Tibial nerve (tissue), 4 donors: ENCODE data around the gene GLYATL1B. TPM values are rescaled to one million over a fixed set of nuclear protein-coding genes. Genes with fewer than 3 reads are reported as not detected.
A peak's percentile ranks its signal among the peaks of the same experiment; 100 is the strongest.
"Not testable (repeated sequence)": the region's sequence is repeated elsewhere in the genome, so short reads cannot be mapped to it uniquely, and the experiment has no call there.

Source experiments
- DNase-seq, 2 donors: peaks; one replicate each; pipeline ENCODE4 v3.0.0-alpha.2; 2019; ENCODE audit warnings: low spot score in 2 of 2
- H3K27ac ChIP-seq, 4 donors: fragments of 200-600 bp; sonication (generic) in 3 of 4; one replicate each; pipeline ENCODE4 v1.5.1; 2017 to 2019; ENCODE audit warnings: mild to moderate bottlenecking in 1 of 4
- H3K27me3 ChIP-seq, 2 donors: fragments of 200-600 bp; sonication (generic) in 1 of 2; one replicate each; pipeline versions ENCODE4 v1.5.1 to v1.6.0; 2017 to 2019
- H3K36me3 ChIP-seq, 3 donors: fragments of 200-600 bp; sonication (generic); one replicate each; pipeline ENCODE4 v1.5.1; 2018 to 2019
- H3K4me1 ChIP-seq, 4 donors: fragments of 200-600 bp; sonication (generic) in 3 of 4; one replicate each; pipeline ENCODE4 v1.5.1; 2017 to 2019
- H3K4me3 ChIP-seq, 4 donors: fragments of 200-600 bp; sonication (generic) in 3 of 4; one replicate each; pipeline ENCODE4 v1.5.1; 2017 to 2019; ENCODE audit warnings: mild to moderate bottlenecking in 1 of 4, moderate library complexity in 1 of 4
- H3K9me3 ChIP-seq, 4 donors: fragments of 200-600 bp; sonication (generic) in 3 of 4; one replicate each; pipeline ENCODE4 v1.5.1; 2017 to 2019
- EP300 ChIP-seq, 2 donors: sonication (generic); formaldehyde crosslinking; IDR thresholded peaks; one replicate each; pipeline ENCODE4 v1.6.1; 2017; ENCODE audit warnings: antibody characterized with exemption in 2 of 2, mild to moderate bottlenecking in 1 of 2
- POLR2A ChIP-seq, 2 donors: fragments of 450-650 bp; IDR thresholded peaks; one replicate each; pipeline ENCODE4 v1.6.1; 2017; ENCODE audit warnings: antibody characterized with exemption in 2 of 2, mild to moderate bottlenecking in 2 of 2, moderate library complexity in 2 of 2
- WGBS, 2 donors: methylation state at CpG; one replicate each; pipeline ENCODE4 v1.1.5; 2018; 5-methylcytosine and 5-hydroxymethylcytosine counted together
- total RNA-seq, 4 donors: library from RNA; depleted of rRNA; stranded (reverse); fragments of >200 nt; gene quantifications; one replicate each; pipeline ENCODE4 v1.1.0, GENCODE V29; 2016
- TF ChIP-seq, protein P1 (sequence below), 5 experiments: fragments of 200-600 bp in 3 of 5; fragments of 450-650 bp in 2 of 5; sonication (generic) in 3 of 5; IDR thresholded peaks; one replicate each; pipeline ENCODE4 v1.5.1; 2016 to 2019; ENCODE audit warnings: antibody characterized with exemption in 5 of 5, mild to moderate bottlenecking in 3 of 5, moderate library complexity in 2 of 5

GLYATL1B gene
- total RNA-seq, 4 donors from 2014 or later: not detected

DNA sequence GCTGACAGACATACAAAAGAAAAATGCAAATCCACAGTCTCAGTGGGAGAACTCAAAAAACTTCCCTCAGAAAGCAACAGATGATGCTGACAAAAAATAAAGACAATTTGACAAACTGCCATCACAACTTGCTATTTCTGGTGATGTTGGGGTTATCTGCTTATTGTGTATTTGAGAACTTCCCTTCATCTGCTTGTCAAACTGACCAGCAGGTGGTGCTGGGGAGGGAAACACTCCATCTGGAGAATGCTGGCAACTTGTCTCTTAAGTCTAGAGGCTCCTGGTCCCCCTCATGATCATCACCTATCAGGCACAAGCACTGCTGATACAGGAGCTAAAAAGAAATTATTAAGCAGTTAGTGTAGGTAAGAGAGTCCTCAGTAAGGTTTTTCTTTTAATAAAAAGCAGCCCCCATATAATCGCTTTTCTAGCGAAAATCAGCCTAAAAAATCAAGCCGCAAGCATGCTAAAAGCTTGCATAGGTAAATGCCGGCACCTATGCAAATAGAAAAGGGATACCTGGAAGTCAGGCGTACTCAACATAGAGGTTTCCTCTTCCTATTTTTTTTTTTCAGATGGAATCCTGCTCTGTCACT lies 11.1 kb downstream of the GLYATL1B start:
- WGBS, 2 donors: 92 to 94% methylated on average over 5 of the region's 5 CpGs

DNA sequence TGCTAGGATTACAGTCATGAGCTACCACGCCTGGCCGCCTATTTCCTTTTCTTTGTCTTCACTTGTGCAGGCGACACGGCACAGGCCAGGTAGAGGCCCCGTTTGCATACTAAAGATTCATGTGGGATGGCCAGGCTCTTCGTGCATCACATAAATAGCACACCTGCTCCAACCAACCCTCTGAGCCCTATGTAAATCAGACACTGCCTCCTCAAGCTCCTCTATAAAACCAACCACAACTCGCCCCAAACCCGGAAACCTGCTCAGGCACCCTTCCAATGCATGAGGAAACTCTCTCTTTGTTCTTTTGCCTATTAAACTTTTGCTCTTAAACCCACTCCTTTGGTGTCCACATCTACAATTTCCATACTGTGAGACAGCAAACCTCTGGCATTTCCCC lies 11.8 kb downstream of the GLYATL1B start:
- DNase-seq, H3K36me3 ChIP-seq, H3K27me3 ChIP-seq, H3K27ac ChIP-seq, H3K4me3 ChIP-seq, H3K9me3 ChIP-seq: not testable (repeated sequence)
- WGBS, 2 donors: 82 to 89% methylated on average over 8 of the region's 8 CpGs
- H3K4me1 ChIP-seq: peaks cover 0 to 11% (median 4%) of the 10 kb centered on the region in 4 donors

More for the DNA sequence above, 11.1 kb downstream of the GLYATL1B start:
- no peak overlapping the region for H3K4me3 ChIP-seq
- H3K27me3 ChIP-seq: no peaks in the 10 kb centered on the region
- peaks cover 0 to 8% (median 3%) of the 10 kb centered on the region in 4 donors for H3K4me1 ChIP-seq
- TF ChIP-seq POLR2A (IDR thresholded peaks at IDR 0.05): no peak
- TF ChIP-seq, protein P1, sequence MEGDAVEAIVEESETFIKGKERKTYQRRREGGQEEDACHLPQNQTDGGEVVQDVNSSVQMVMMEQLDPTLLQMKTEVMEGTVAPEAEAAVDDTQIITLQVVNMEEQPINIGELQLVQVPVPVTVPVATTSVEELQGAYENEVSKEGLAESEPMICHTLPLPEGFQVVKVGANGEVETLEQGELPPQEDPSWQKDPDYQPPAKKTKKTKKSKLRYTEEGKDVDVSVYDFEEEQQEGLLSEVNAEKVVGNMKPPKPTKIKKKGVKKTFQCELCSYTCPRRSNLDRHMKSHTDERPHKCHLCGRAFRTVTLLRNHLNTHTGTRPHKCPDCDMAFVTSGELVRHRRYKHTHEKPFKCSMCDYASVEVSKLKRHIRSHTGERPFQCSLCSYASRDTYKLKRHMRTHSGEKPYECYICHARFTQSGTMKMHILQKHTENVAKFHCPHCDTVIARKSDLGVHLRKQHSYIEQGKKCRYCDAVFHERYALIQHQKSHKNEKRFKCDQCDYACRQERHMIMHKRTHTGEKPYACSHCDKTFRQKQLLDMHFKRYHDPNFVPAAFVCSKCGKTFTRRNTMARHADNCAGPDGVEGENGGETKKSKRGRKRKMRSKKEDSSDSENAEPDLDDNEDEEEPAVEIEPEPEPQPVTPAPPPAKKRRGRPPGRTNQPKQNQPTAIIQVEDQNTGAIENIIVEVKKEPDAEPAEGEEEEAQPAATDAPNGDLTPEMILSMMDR (IDR thresholded peaks at IDR 0.05): peak; percentile 49 to 67 (median 52)
- no peaks in the 10 kb centered on the region for H3K36me3 ChIP-seq
- DNase-seq: peak; percentile 33 to 77
- no peaks in the 10 kb centered on the region for H3K9me3 ChIP-seq
- no peak overlapping the region for H3K27ac ChIP-seq

DNA sequence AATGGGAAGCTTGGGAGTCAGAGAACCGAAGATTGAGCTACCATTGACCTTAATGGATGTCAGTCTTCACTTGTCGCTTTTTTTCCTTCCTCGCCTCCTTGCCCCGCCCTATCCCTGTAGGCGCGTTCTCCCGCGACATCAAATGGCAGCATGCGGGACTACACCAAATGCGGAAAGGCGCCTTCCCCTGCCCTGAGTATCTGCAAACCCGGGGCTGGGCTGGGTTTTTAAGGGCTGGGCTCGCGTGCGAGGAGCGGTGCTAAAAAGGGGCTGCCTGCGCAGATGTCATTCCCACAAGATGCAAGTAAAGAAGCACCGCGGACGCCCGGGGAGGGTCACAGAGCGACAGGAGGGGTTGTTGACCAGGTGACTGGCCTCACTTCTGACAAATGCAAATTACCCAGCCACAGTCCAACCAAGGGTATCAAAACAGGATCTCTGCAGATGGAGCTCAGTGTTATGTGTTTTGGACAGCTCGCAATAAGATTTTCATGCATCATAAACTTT lies 16.2 kb downstream of the GLYATL1B start:
- 12 to 13% methylated on average over 23 of the region's 23 CpGs for whole genome bisulfite sequencing, 2 donors
- DNase-seq: peak; percentile 22 to 26

DNA sequence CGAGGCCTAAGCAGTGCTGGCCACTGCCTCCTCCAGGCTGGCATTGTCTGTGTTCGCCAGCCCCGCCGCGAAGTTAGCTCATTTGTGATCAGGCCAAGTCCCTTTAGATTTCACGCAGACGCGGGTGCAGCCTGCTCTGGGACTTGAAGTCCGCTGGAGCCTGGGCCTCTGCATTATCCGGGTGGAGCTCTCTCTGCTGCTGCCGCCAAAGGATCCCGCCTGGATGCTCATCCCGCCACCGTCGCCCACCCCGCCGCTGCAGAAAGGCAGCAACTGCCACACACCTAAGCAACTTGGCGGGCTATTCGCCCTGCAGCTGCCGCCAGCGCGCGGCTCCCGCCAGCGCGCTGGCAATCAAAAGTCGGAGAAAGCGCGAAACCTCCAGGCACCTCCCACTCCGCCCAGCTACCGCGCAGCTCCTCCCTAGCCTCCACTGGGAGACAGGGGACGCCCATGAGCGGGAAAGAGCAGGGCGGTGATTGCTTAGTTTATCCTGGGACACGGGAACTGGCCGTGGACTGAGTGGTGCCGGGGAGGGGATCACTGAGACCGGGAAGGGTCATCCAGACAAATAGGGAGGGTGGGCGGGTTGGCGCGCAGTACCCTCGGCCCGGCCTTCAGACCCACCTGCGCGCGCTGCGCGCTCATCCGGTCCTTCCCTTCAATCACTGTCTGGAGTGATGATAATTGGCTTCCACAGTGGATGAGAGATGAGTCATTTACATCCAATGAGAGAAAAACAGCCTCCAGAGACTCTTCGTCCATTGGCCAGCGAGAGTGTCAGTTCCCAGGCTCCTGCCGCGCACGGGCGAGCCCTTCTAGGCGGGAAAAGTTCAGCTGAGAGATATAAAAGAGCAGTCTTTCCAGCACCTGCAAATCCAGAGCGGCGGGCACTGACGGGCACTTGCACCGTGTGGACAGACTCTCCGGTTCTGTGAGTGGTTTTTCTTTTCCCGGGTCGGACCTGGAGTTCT lies 20.5 kb downstream of the GLYATL1B start, which contains the start of gene FAM111B:
Gene FAM111B, plus strand, starts transcription at position 875 of the 974 bp plus-strand sequence. CDS start 2,389 bp downstream, outside the sequence.
- DNase-seq: peak; percentile 48 to 67
- Histone ChIP-seq H3K4me1 (peaks cover 0 to 28% (median 13%) of the 10 kb centered on the region in 4 donors), H3K36me3 (no peaks in the 10 kb centered on the region), H3K9me3 (no peaks in the 10 kb centered on the region), H3K27ac (peak within 1 kb of the TSS in 3 of 4 donors; percentile 15 to 77 (median 72)), H3K27me3 (no peaks in the 10 kb centered on the region), H3K4me3 (peak within 1 kb of the TSS; percentile 36 to 63 (median 52))
- WGBS, 2 donors: 1% methylated on average over 46 to 60 of the region's 64 CpGs
- TF ChIP-seq, protein P1 (IDR thresholded peaks at IDR 0.05): no peak
- TF ChIP-seq POLR2A (IDR thresholded peaks at IDR 0.05): no peak
- no peak for TF ChIP-seq EP300 (IDR thresholded peaks at IDR 0.05)

More for the DNA sequence above, 16.2 kb downstream of the GLYATL1B start:
- H3K27me3 ChIP-seq: no peaks in the 10 kb centered on the region
- H3K4me1 ChIP-seq: peaks cover 0 to 24% (median 11%) of the 10 kb centered on the region in 4 donors
- H3K4me3 ChIP-seq: peak overlapping the region in 3 of 4 donors; percentile 24 to 41 (median 33)
- no peak overlapping the region for H3K27ac ChIP-seq
- no peaks in the 10 kb centered on the region for H3K36me3 ChIP-seq
- H3K9me3 ChIP-seq: no peaks in the 10 kb centered on the region
- TF ChIP-seq EP300 (IDR thresholded peaks at IDR 0.05): no peak
- TF ChIP-seq, protein P1 (IDR thresholded peaks at IDR 0.05): peak in 3 of 5 experiments; percentile 21 to 48 (median 29)
- no peak for TF ChIP-seq POLR2A (IDR thresholded peaks at IDR 0.05)

DNA sequence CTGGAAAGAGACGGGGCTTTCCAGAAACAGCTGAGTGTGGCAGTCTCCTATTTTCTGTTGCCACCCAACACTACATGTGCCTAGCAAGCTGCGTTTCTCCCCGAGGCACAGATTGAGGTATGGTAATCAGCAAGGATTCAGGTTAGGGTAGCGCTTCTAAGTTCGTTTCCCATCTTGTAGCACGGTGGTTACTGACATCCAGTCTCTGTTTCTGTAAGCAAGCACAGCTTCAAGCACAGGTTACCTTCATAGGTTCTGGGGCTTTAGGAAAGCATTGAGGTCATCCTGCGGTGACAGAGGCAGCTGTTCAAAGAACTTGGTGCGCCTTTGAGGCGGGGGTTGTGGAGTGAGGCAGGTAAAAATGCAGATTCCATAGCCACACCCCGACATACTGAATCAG lies 21.6 kb downstream of the GLYATL1B start:
- H3K4me1 ChIP-seq: peaks cover 0 to 19% (median 10%) of the 10 kb centered on the region in 4 donors
- not testable (repeated sequence) for H3K36me3 ChIP-seq, H3K9me3 ChIP-seq, H3K27ac ChIP-seq, H3K27me3 ChIP-seq, DNase-seq
- H3K4me3 ChIP-seq: peak overlapping the region in 1 of 4 donors; percentile 63
- WGBS, 2 donors: 24% methylated on average over 10 of the region's 10 CpGs
